HepG2 (cell line): ENCODE data around the gene FBXO24. TPM values are rescaled to one million over a fixed set of nuclear protein-coding genes. Genes with fewer than 3 reads are reported as not detected.

ENCODE experiments used
- CCDC6 ChIP-seq: sonication (generic); formaldehyde crosslinking; IDR thresholded peaks from 2 replicates; pipeline ENCODE4 v1.8.1; 2022; ENCODE audit warnings: mild to moderate bottlenecking, missing genetic modification reagents, moderate library complexity
- DNMT1 ChIP-seq: sonication (generic); formaldehyde crosslinking; IDR thresholded peaks from 2 replicates; pipeline ENCODE4 v1.5.1; 2020; ENCODE audit warnings: mild to moderate bottlenecking, missing genetic modification reagents
- FOXK1 ChIP-seq: sonication (generic); formaldehyde crosslinking; IDR thresholded peaks from 2 replicates; pipeline ENCODE4 v1.4.0; 2020; ENCODE audit warnings: low read depth, missing genetic modification reagents, borderline replicate concordance
- REL ChIP-seq: sonication (generic); formaldehyde crosslinking; conservative IDR thresholded peaks from 2 replicates; pipeline ENCODE4 v1.8.0; 2022; ENCODE audit warnings: mild to moderate bottlenecking, missing genetic modification reagents, moderate library complexity
- SMAD3 ChIP-seq: sonication (generic); formaldehyde crosslinking; IDR thresholded peaks from 2 replicates; pipeline ENCODE4 v1.4.0; 2020; ENCODE audit warnings: missing genetic modification reagents
- SSRP1 ChIP-seq: IDR thresholded peaks from 2 replicates; pipeline ENCODE4 v1.6.1; 2016; ENCODE audit warnings: control low read depth
- ZFP36 ChIP-seq: fragments of 150-350 bp; IDR thresholded peaks from 2 replicates; pipeline ENCODE4 v1.6.1; 2018; ENCODE audit warnings: borderline replicate concordance, low read length, low read depth; ENCODE audit not compliant: partially characterized antibody
- ZNF34 ChIP-seq: sonication (generic); formaldehyde crosslinking; IDR thresholded peaks from 2 replicates; pipeline ENCODE4 v1.4.0; 2020; ENCODE audit warnings: mild to moderate bottlenecking, missing genetic modification reagents, borderline replicate concordance
- ZNF530 ChIP-seq: sonication (generic); formaldehyde crosslinking; IDR thresholded peaks from 2 replicates; pipeline ENCODE4 v1.5.0; 2020; ENCODE audit warnings: low read depth, mild to moderate bottlenecking, missing genetic modification reagents
- ZNF577 ChIP-seq: sonication (generic); formaldehyde crosslinking; IDR thresholded peaks from 2 replicates; pipeline ENCODE4 v1.4.0; 2020; ENCODE audit warnings: mild to moderate bottlenecking, low read depth, missing genetic modification reagents, borderline replicate concordance
- ZNF776 ChIP-seq: sonication (generic); formaldehyde crosslinking; IDR thresholded peaks from 2 replicates; pipeline ENCODE4 v1.4.0; 2020; ENCODE audit warnings: mild to moderate bottlenecking, missing genetic modification reagents
- ZNF850 ChIP-seq: sonication (generic); formaldehyde crosslinking; conservative IDR thresholded peaks from 2 replicates; pipeline ENCODE4 v1.9.0; 2021; ENCODE audit warnings: mild to moderate bottlenecking, missing genetic modification reagents
- polyA plus RNA-seq, 8 experiments: library from polyadenylated mRNA; depleted of rRNA in 3 of 8; stranded (reverse) in 7 of 8; unstranded in 1 of 8; fragments of >200 nt; fragmentation: Illumina TruSeq in 4 of 8; extraction: Trizol in 4 of 8; gene quantifications; 2 replicates each; pipeline versions ENCODE4 v1.2.1 to v1.2.3, GENCODE V29; 2011 to 2016; ENCODE audit warnings: low read depth in 4 of 8, missing spikeins in 1 of 8, mixed read lengths in 1 of 8; ENCODE audit not compliant: insufficient read depth in 1 of 8
- total RNA-seq, 5 experiments: library from RNA; depleted of rRNA; stranded (reverse); fragments of >200 nt; fragmentation: Illumina TruSeq; extraction: Trizol; gene quantifications; 2 replicates each; pipeline ENCODE4 v1.2.3, GENCODE V29; 2016; ENCODE audit warnings: low read depth in 1 of 5
- TF ChIP-seq, protein P1 (sequence below): sonication (generic); formaldehyde crosslinking; IDR thresholded peaks from 2 replicates; pipeline ENCODE4 v1.5.1; 2020; ENCODE audit warnings: mild to moderate bottlenecking, moderate library complexity, missing genetic modification reagents
- TF ChIP-seq, protein P2 (sequence below): sonication (generic); formaldehyde crosslinking; IDR thresholded peaks from 2 replicates; pipeline ENCODE4 v1.8.1; 2023; ENCODE audit warnings: mild to moderate bottlenecking, missing genetic modification reagents, borderline replicate concordance
- TF ChIP-seq, protein P3 (sequence below): IDR thresholded peaks from 2 replicates; pipeline ENCODE4 v1.6.1; 2018; ENCODE audit warnings: missing genetic modification reagents
- TF ChIP-seq, protein P4 (sequence below): sonication (generic); formaldehyde crosslinking; IDR thresholded peaks from 2 replicates; pipeline ENCODE4 v1.8.0; 2022; ENCODE audit warnings: mild to moderate bottlenecking, missing genetic modification reagents, moderate library complexity
- TF ChIP-seq, protein P5 (sequence below): sonication (generic); formaldehyde crosslinking; IDR thresholded peaks from 2 replicates; pipeline ENCODE4 v1.5.0; 2020; ENCODE audit warnings: missing genetic modification reagents
- TF ChIP-seq, protein P6 (sequence below), 2 experiments: sonication (generic) in 1 of 2; formaldehyde crosslinking in 1 of 2; IDR thresholded peaks; 2 replicates each; pipeline versions ENCODE4 v1.4.0 to v1.6.1; 2018 to 2020; ENCODE audit warnings: missing genetic modification reagents in 2 of 2, borderline replicate concordance in 1 of 2, low read depth in 1 of 2, mild to moderate bottlenecking in 1 of 2, missing biosample characterization in 1 of 2
- TF ChIP-seq, protein P7 (sequence below): sonication (generic); formaldehyde crosslinking; IDR thresholded peaks from 2 replicates; pipeline ENCODE4 v1.4.0; 2020; ENCODE audit warnings: missing genetic modification reagents; ENCODE audit errors: not compliant biosample characterization

FBXO24 gene
- total and polyA plus RNA-seq, 2 of the 13 experiments (the other 11 are each of a cell fraction or from before 2014, with no cell fraction given) = 0.20 to 0.55 TPM

DNA sequence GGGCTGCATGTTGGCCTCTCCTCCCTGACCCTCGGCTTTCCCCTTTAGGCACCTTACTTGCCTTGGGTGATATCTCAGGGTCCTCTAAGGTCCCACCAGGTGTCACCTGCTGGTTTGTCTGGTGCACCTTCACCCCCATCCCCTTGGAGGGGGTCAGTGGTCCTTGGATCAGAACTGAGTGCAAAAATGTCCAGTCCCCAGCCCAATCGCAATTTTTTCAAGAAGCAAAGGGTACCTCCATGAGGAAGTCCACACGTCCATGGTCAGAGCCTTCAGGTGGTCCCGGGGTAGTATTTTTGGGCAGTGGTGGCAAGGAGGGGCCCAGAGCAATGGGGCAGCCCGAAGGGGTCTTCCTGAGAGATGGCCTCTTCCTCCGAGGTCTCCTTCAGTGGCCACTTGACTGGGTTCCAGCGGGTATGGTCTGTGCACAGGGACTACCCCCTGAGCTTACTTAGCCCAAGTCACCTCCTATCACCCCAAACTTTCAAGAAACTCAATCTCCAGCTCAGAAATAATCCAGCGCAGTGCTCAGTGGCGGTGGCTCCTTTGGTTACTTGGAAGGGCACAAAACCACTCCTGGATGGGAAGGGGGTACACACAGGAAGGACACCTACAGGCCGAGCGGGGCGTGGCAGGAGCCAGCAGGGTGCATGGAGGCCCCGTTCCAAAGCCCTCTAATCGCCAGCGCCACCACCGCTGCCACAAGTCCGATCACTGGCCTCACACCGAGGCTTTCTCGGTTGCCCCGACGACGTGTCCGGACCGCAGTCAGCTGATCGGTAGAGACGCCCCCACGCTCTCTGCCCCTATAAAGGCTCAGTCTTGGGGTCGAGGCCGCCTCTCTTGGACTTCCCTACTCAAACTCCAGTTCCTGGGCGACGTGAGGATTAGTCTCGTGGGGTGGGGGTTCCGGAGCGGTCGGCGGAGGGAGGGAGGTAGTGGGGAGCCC, 17.0 kb upstream of the FBXO24 start (continued):
- no peak; the same call in 1 of the 2 replicates for TF ChIP-seq DNMT1 (CRISPR knock-in tag)
- TF ChIP-seq, protein P1, sequence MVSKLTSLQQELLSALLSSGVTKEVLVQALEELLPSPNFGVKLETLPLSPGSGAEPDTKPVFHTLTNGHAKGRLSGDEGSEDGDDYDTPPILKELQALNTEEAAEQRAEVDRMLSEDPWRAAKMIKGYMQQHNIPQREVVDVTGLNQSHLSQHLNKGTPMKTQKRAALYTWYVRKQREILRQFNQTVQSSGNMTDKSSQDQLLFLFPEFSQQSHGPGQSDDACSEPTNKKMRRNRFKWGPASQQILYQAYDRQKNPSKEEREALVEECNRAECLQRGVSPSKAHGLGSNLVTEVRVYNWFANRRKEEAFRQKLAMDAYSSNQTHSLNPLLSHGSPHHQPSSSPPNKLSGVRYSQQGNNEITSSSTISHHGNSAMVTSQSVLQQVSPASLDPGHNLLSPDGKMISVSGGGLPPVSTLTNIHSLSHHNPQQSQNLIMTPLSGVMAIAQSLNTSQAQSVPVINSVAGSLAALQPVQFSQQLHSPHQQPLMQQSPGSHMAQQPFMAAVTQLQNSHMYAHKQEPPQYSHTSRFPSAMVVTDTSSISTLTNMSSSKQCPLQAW = peak; percentile 92
- TF ChIP-seq, protein P2, sequence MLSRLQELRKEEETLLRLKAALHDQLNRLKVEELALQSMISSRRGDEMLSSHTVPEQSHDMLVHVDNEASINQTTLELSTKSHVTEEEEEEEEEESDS (CRISPR knock-in tag) = peak; percentile 40; the same call in 1 of the 2 replicates
- TF ChIP-seq CCDC6 = no peak
- TF ChIP-seq, protein P3, sequence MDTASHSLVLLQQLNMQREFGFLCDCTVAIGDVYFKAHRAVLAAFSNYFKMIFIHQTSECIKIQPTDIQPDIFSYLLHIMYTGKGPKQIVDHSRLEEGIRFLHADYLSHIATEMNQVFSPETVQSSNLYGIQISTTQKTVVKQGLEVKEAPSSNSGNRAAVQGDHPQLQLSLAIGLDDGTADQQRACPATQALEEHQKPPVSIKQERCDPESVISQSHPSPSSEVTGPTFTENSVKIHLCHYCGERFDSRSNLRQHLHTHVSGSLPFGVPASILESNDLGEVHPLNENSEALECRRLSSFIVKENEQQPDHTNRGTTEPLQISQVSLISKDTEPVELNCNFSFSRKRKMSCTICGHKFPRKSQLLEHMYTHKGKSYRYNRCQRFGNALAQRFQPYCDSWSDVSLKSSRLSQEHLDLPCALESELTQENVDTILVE (CRISPR knock-in tag) = peak; percentile 51; the same call in 1 of the 2 replicates
- TF ChIP-seq ZNF850 (CRISPR knock-in tag) = 0 out of 2 replicates have a peak, but pooled peaks have one; percentile 53
- no peak for TF ChIP-seq FOXK1 (CRISPR knock-in tag)
- TF ChIP-seq, protein P4, sequence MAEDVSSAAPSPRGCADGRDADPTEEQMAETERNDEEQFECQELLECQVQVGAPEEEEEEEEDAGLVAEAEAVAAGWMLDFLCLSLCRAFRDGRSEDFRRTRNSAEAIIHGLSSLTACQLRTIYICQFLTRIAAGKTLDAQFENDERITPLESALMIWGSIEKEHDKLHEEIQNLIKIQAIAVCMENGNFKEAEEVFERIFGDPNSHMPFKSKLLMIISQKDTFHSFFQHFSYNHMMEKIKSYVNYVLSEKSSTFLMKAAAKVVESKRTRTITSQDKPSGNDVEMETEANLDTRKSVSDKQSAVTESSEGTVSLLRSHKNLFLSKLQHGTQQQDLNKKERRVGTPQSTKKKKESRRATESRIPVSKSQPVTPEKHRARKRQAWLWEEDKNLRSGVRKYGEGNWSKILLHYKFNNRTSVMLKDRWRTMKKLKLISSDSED = peak; percentile 34; the same call in 1 of the 2 replicates
- TF ChIP-seq, protein P5, sequence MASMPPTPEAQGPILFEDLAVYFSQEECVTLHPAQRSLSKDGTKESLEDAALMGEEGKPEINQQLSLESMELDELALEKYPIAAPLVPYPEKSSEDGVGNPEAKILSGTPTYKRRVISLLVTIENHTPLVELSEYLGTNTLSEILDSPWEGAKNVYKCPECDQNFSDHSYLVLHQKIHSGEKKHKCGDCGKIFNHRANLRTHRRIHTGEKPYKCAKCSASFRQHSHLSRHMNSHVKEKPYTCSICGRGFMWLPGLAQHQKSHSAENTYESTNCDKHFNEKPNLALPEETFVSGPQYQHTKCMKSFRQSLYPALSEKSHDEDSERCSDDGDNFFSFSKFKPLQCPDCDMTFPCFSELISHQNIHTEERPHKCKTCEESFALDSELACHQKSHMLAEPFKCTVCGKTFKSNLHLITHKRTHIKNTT (CRISPR knock-in tag) = peak; percentile 70; the same call in 1 of the 2 replicates
- no peak for TF ChIP-seq ZFP36
- TF ChIP-seq ZNF577 = no peak
- TF ChIP-seq ZNF530 (CRISPR knock-in tag) = no peak
- peak; percentile 94 for TF ChIP-seq ZNF34 (CRISPR knock-in tag)
- TF ChIP-seq, protein P6, sequence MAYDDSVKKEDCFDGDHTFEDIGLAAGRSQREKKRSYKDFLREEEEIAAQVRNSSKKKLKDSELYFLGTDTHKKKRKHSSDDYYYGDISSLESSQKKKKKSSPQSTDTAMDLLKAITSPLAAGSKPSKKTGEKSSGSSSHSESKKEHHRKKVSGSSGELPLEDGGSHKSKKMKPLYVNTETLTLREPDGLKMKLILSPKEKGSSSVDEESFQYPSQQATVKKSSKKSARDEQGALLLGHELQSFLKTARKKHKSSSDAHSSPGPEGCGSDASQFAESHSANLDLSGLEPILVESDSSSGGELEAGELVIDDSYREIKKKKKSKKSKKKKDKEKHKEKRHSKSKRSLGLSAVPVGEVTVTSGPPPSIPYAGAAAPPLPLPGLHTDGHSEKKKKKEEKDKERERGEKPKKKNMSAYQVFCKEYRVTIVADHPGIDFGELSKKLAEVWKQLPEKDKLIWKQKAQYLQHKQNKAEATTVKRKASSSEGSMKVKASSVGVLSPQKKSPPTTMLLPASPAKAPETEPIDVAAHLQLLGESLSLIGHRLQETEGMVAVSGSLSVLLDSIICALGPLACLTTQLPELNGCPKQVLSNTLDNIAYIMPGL (CRISPR knock-in tag; IDR thresholded peaks at IDR 0.05; ENCODE audit: borderline replicate concordance in 1 of 2, low read depth in 1 of 2) = peak in 1 of 2 experiments; percentile 53; a peak in 1 of 4 replicates
- peak; percentile 92; the same call in 1 of the 2 replicates for TF ChIP-seq REL
- TF ChIP-seq SMAD3 (CRISPR knock-in tag) = no peak; the same call in 1 of the 2 replicates
- TF ChIP-seq, protein P7, sequence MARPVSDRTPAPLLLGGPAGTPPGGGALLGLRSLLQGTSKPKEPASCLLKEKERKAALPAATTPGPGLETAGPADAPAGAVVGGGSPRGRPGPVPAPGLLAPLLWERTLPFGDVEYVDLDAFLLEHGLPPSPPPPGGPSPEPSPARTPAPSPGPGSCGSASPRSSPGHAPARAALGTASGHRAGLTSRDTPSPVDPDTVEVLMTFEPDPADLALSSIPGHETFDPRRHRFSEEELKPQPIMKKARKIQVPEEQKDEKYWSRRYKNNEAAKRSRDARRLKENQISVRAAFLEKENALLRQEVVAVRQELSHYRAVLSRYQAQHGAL (CRISPR knock-in tag) = no peak
- no peak for TF ChIP-seq ZNF776 (CRISPR knock-in tag)
- peak; percentile 77; the same call in 1 of the 2 replicates for TF ChIP-seq SSRP1 (CRISPR knock-in tag)
